NOMO-1 treated with DMSO at 0.1 percent for 48 hours (cell line): ENCODE measurements around the gene FAM3A.

Source experiments
- DNase-seq: peaks from one replicate; lab custom pipeline; 2025; ENCODE audit not compliant: unreplicated experiment; lab: John Stamatoyannopoulos, UW

Gene FAM3A

DNA sequence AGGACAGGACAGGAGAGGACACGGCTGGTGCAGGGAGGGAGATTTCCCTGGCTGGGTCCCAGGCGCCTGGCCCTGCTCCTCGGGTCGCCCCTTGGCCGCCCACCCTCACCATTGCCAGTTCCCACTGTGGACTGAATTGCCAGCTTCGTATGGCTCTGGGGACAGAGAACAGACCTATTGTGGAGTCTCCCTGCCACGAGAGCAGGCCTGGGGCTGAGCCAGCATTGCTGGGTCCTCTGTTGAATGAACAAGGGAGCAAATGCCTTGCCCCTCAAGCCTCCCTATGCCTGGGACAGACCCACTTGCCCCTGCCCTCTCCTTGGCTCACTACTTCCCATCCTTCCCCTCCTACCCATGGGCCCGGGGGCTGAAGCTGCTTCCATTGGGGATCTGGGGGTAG lies 53.6 kb downstream of the FAM3A start:
- DNase-seq = no peak

DNA sequence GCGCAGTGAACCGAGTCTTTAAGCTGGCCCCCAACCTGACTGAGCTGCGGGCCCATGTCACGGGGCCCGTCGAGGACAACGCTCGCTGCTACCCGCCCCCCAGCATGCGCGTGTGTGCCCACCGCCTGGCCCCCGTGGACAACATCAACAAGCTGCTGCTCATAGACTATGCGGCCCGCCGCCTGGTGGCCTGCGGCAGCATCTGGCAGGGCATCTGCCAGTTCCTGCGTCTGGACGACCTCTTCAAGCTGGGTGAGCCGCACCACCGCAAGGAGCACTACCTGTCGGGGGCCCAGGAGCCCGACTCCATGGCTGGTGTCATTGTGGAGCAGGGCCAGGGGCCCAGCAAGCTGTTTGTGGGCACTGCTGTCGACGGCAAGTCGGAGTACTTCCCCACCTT lies 55.7 kb downstream of the FAM3A start:
- DNase-seq = no peak

DNA sequence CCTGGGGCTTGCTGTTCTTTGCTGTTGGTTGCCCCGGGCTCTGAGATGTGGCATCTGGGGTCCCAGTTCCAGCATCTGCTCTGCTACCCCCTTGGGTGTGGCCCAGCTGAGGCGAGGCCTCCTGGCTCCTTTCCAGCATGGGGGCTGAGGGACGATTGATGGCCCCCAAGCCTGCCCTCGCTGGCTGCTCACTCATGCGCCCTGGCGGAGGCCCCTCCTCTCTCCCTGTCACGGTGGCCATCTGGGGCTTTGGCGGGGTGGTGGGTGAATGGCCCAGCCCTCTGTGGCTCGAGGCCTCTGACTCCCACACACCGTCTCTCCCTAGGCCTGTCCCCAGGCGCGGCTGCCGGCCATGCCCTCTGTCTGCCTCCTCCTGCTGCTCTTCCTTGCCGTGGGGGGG lies 56.2 kb downstream of the FAM3A start:
- no peak for DNase-seq

DNA sequence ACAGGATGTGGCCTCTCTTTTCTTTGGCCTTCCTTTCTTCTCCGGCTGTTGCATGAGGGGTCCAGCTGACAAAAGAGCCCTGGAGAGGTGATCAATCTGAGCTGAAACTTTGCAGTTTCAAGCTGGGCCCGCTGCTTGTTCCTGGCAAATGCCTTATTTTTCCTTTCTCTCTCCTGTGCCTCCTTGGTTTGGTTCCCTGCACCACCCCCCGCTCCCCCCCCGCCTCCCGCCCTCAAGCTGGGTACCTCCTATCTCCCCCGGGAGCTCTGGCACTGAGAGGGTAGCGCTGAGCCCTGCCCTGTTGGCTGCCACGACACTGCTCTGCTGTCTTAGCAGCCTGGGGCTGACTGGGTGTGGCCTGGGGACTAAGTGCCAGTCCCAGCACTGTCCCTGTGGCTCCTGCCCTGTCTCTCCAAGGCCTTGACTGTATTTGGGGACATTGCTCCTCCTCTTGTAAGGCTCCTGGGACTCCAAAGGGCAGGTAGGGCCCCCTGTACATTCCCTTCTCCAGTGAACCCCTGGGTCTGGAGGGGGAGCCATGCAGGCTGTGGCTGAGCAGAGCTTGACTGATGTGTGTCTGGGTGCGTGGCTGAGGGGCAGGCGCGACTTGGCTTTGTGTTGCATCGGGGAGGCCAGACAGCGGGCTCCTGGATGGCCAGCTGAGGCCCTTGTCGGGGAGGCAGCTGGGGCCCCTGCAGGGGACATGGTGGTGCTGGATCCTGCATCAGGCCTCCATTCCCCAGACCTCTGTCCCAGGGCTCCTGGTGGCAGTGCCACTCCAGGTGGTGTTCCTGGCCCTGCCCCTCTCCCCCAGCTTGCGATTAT lies 56.9 kb downstream of the FAM3A start:
- DNase-seq = no peak

DNA sequence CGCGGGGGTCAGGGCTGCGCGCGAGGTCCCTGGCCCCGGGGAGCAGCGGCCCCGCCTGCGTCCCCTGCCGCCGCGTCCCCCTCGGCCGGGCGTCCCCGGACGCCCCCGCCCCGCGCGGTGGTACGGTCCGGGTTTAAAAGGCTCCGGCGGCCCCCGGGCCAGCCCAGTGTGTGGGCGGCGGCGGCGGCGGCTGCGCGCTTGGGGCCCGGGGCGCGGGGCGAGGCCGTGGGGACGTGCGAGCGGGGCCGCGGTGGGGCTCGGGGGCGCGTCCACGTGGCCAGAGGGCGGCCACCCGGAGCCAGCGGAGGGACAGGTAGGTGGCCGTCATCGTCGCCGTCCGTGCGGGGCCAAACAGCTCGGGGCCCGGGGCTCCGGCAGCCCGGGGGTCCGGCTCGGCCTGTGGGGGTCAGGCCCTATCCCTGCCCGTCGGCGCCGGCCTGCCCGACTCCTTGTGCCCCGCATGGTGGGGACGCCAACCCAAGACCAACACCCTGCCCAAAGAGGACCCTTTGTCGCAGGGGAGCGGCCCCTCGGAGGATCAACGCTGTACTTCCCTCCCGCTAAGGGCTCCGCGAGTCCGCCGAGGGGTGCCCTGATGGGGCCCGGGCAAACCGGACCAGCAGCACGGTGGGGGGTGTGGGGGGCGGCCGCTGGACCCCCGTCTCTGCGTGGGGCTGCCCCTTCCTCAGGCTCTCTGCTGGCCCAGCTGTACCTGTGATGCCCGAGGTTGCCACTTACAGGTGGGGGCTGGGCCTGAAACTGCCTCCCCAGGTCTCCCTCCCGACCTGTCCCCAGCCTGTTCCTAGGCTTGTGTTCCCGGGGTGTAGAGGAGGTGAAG lies 57.7 kb downstream of the FAM3A start, which contains the start of gene PLXNA3:
Gene PLXNA3, plus strand, starts transcription at position 166 of the 838 bp plus-strand sequence. CDS start 1,903 bp downstream, outside the sequence.
- no peak for DNase-seq

DNA sequence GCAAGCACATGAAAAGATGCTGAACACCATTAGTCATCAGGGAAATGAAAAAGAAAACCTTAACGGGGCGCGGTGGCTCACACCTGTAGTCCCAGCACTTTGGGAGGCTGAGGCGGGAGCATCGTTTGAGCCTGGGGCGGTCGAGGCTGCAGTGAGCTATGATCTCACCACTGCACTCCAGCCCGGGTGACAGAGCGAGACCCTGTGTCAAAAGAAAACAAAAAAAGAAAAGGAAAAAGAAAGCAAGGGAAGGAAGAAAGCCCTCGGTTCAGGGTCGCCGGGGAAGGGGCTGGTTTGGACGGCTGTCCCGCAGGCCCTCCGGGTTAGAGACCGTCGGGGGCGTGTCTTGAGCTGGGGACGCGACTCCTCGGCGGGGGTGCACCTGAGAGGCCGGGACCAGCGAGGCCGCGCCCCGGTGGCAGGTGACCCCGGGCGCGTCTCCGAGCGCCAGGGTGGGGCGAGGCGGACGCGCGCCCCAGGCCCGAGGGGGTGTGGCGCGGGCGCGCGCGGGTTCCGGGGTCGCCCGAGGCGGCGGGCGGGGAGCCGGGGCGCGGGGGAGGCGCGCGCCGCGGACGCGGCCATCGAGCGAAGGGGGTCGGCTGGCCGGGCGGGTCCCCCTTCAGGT lies 58.4 kb downstream of the FAM3A start:
- DNase-seq = no peak
